ENCODE measurements around the gene VIPR2.

DNA sequence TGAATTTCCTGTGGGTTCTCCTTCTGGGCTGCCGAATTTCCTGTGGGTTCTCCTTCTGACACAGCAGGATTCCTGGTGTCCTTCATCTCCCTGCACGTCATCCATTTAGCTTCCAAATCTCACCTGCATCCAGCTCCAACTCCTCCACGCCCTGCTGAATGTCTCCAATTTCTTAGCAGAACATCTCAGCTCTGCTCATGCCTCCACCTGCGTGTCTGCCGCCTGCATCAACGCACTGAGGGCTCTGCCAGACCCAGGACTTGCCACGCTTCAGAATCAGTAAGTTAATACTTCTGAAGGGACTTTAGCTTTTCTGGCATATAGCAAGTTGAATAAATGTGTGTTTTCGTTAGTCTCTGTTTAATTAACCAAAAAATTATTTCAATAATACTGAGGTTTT, 31.1 kb upstream of the VIPR2 start:
- TF ChIP-seq POLR2A (IDR thresholded peaks at IDR 0.05): no peak
- TF ChIP-seq CTCF (IDR thresholded peaks at IDR 0.05): no peak

All from suprapubic skin (tissue), 3 donors.